ENCODE measurements around the gene EVA1C. TPM values are rescaled to one million over a fixed set of nuclear protein-coding genes. Genes with fewer than 3 reads are reported as not detected.
A peak's percentile ranks its signal among the peaks of the same experiment; 100 is the strongest.

EVA1C gene
- total and polyA plus RNA-seq, 10 of the 15 experiments (the other 5 are each of a cell fraction or from before 2014, with no cell fraction given) = 0.13 to 0.56 (median 0.34) TPM; not detected in 7

GRCh38 chr21:32387151-32387550, 25.4 kb upstream of the EVA1C start:
- 98% methylated on average over 8 of the region's 8 CpGs for WGBS (ENCODE audit: insufficient coverage, insufficient replicate concordance, low lambda C conversion rate, missing lambda C conversion rate)
- no peak overlapping the region for H3K27ac ChIP-seq (ENCODE audit: control insufficient read depth, insufficient read depth)
- no TSS peak for BruUV-seq (replicated peaks)
- in situ Hi-C loops (cut with MboI) (loop anchor here (25.0 kb wide), 1 partner anchor 1250 kb away; the partner anchor contains the start of genes CRYZL1 and ITSN1), intact Hi-C loops (cut with micrococcal nuclease; ENCODE audit: unreplicated experiment) (no loop called here)
- no peaks in the 10 kb centered on the region for H3K4me1 ChIP-seq (ENCODE audit: control insufficient read depth, insufficient read depth, low read length)
- H3K36me3 ChIP-seq (ENCODE audit: control insufficient read depth in 2 of 2, insufficient read depth in 2 of 2, low read length in 1 of 2) = peaks cover 15 to 21% of the 10 kb centered on the region in 2 experiments; a peak in 3 of 4 replicates
- H2AFZ ChIP-seq (ENCODE audit: control insufficient read depth, low read depth, low read length) = no peak overlapping the region
- FAIRE-seq (no peak), ATAC-seq (no peak), DNase-seq (ENCODE audit: low read depth, low spot score) (no peak)
- TF ChIP-seq ZBTB33 (IDR thresholded peaks at IDR 0.05) (no peak), CREM (IDR thresholded peaks at IDR 0.05; ENCODE audit: low read depth) (no peak), ZSCAN29 (IDR thresholded peaks at IDR 0.05) (no peak), BMI1 (IDR thresholded peaks at IDR 0.05; ENCODE audit: borderline replicate concordance) (no peak), RBBP5 (conservative IDR thresholded peaks at IDR 0.05) (no peak)
- POLR2A ChIA-PET = interaction anchor here (0.6 kb wide), 1 partner anchor 96 kb away, joined by 3 read pairs; no protein-coding TSS in a partner anchor
- CTCF ChIA-PET = interaction anchor here (0.6 kb wide), 1 partner anchor 291 kb away, joined by 3 read pairs; no protein-coding TSS in a partner anchor
- SMC1A ChIA-PET (ENCODE audit: uncharacterized antibody, unreplicated experiment) = no interaction called here
- H3K4me3 ChIP-seq = no peak overlapping the region
- no peaks in the 10 kb centered on the region; the same call in 1 of the 2 replicates for H4K20me1 ChIP-seq (ENCODE audit: control insufficient read depth, insufficient read depth)
- no peak overlapping the region for H3K4me2 ChIP-seq (ENCODE audit: control insufficient read depth, insufficient read depth)
- H3K9me3 ChIP-seq (replicated peaks; ENCODE audit: control insufficient read depth, insufficient read depth, low read length) = no peaks in the 10 kb centered on the region
- peaks cover 42% of the 10 kb centered on the region for H3K79me2 ChIP-seq (ENCODE audit: control insufficient read depth, insufficient read depth, low read length)
- H3K27me3 ChIP-seq (replicated peaks in 1 of 2; ENCODE audit: control insufficient read depth in 2 of 2, insufficient read depth in 2 of 2, low read length in 1 of 2) = no peaks in the 10 kb centered on the region
- RAD21 ChIA-PET (ENCODE audit: unreplicated experiment) = no interaction called here
- no peak overlapping the region for H3K9ac ChIP-seq (ENCODE audit: control insufficient read depth, insufficient read depth, low read length)

GRCh38 chr21:32388306-32388705, 24.2 kb upstream of the EVA1C start:
- H3K27ac ChIP-seq (ENCODE audit: control insufficient read depth, insufficient read depth) = no peak overlapping the region
- SMC1A ChIA-PET (ENCODE audit: uncharacterized antibody, unreplicated experiment) = no interaction called here
- in situ Hi-C loops (cut with MboI) = loop anchor here (25.0 kb wide), 1 partner anchor 1249 kb away; the partner anchor contains the start of genes CRYZL1 and ITSN1
- TF ChIP-seq E4F1 (IDR thresholded peaks at IDR 0.05; ENCODE audit: borderline replicate concordance, partially characterized antibody) (no peak), ZZZ3 (IDR thresholded peaks at IDR 0.05; ENCODE audit: control insufficient read depth, insufficient read length, low read depth) (no peak), BCL3 (IDR thresholded peaks at IDR 0.05; ENCODE audit: borderline replicate concordance, insufficient read depth, low read depth, low read length, poor library complexity, severe bottlenecking) (no peak), HDAC2 (IDR thresholded peaks at IDR 0.05) (no peak), SMARCA5 (IDR thresholded peaks at IDR 0.05) (no peak)

More at GRCh38 chr21:32388306-32388705, 24.2 kb upstream of the EVA1C start:
- H3K79me2 ChIP-seq (ENCODE audit: control insufficient read depth, insufficient read depth, low read length) = peaks cover 49% of the 10 kb centered on the region
- FAIRE-seq = no peak
- peak overlapping the region; percentile 20; the same call in 1 of the 2 replicates for H3K4me2 ChIP-seq (ENCODE audit: control insufficient read depth, insufficient read depth)
- H3K9me3 ChIP-seq (replicated peaks; ENCODE audit: control insufficient read depth, insufficient read depth, low read length) = no peaks in the 10 kb centered on the region
- no peak overlapping the region for H2AFZ ChIP-seq (ENCODE audit: control insufficient read depth, low read depth, low read length)
- peaks cover 7 to 17% of the 10 kb centered on the region in 2 experiments; a peak in 3 of 4 replicates for H3K36me3 ChIP-seq (ENCODE audit: control insufficient read depth in 2 of 2, insufficient read depth in 2 of 2, low read length in 1 of 2)
- ChIA-PET CTCF (no interaction called here), RAD21 (ENCODE audit: unreplicated experiment) (interaction anchor here (0.6 kb wide), 1 partner anchor 601 kb away, joined by 3 read pairs; no protein-coding TSS in a partner anchor), POLR2A (no interaction called here)
- no peaks in the 10 kb centered on the region; the same call in 1 of the 2 replicates for H4K20me1 ChIP-seq (ENCODE audit: control insufficient read depth, insufficient read depth)
- ATAC-seq = no peak
- H3K4me3 ChIP-seq = no peak overlapping the region; the same call in 1 of the 2 replicates
- H3K27me3 ChIP-seq (replicated peaks in 1 of 2; ENCODE audit: control insufficient read depth in 2 of 2, insufficient read depth in 2 of 2, low read length in 1 of 2) = no peaks in the 10 kb centered on the region
- no peak for DNase-seq (ENCODE audit: low read depth, low spot score)
- no TSS peak for BruUV-seq (replicated peaks)
- no peak overlapping the region for H3K9ac ChIP-seq (ENCODE audit: control insufficient read depth, insufficient read depth, low read length)
- intact Hi-C loops (cut with micrococcal nuclease; ENCODE audit: unreplicated experiment) = no loop called here
- WGBS (ENCODE audit: insufficient coverage, insufficient replicate concordance, low lambda C conversion rate, missing lambda C conversion rate) = 83% methylated on average over 9 of the region's 9 CpGs
- no peaks in the 10 kb centered on the region for H3K4me1 ChIP-seq (ENCODE audit: control insufficient read depth, insufficient read depth, low read length)
